Activated B cell treated with CpG ODN at 0.5 μM for 24 hours (primary cell): Measurements from ENCODE around the gene CARD11. TPM values are rescaled to one million over a fixed set of nuclear protein-coding genes. Genes with fewer than 3 reads are reported as not detected.
"Not testable (repeated sequence)": the region's sequence is repeated elsewhere in the genome, so short reads cannot be mapped to it uniquely, and the experiment has no call there.

Experiments used
- ATAC-seq: fragments of 200-7000 bp; cut with Tn5 transposase; one replicate; pipeline ENCODE4 v1.10.0; 2021; ENCODE audit warnings: low read depth, mild to moderate bottlenecking, moderate library complexity
- CTCF ChIA-PET: fragments of 350-600 bp; sonication (Branson Sonifier 250); formaldehyde crosslinking; loops from one replicate; lab custom pipeline; 2021; ENCODE audit warnings: antibody characterized with exemption; lab: Charles Lee
- POLR2A ChIA-PET: fragments of 350-600 bp; sonication (Branson Sonifier 250); formaldehyde crosslinking; loops from one replicate; lab custom pipeline; 2021; ENCODE audit warnings: antibody characterized with exemption; lab: Charles Lee
- DNase-seq: peaks from one replicate; pipeline ENCODE4 v3.0.0; 2022
- H3K27ac Mint-ChIP-seq: one replicate; pipeline ENCODE4 v1.8.0; 2020; ENCODE audit warnings: mixed read lengths
- H3K27me3 Mint-ChIP-seq: one replicate; pipeline ENCODE4 v1.8.0; 2021; ENCODE audit warnings: mixed read lengths
- H3K36me3 Mint-ChIP-seq: one replicate; pipeline ENCODE4 v1.8.0; 2021; ENCODE audit warnings: low read depth, mixed read lengths
- H3K4me1 Mint-ChIP-seq: one replicate; pipeline ENCODE4 v1.8.0; 2021; ENCODE audit warnings: mixed read lengths
- H3K4me3 Mint-ChIP-seq: one replicate; pipeline ENCODE4 v1.8.0; 2020; ENCODE audit warnings: mild to moderate bottlenecking, mixed read lengths
- H3K9me3 Mint-ChIP-seq: one replicate; pipeline ENCODE4 v1.8.0; 2020; ENCODE audit warnings: mixed read lengths
- CTCF ChIP-seq: fragments of 200-600 bp; IDR thresholded peaks from one replicate; pipeline ENCODE4 v1.8.0; 2022; ENCODE audit warnings: antibody characterized with exemption, mild to moderate bottlenecking
- intact Hi-C: fragments of 100-400 bp; cut with micrococcal nuclease; formaldehyde crosslinking; loops from one replicate; pipeline ENCODE4 v1.15.1; 2024
- total RNA-seq: library from RNA; stranded (reverse); gene quantifications from 2 replicates; pipeline ENCODE4 v1.2.3, GENCODE V29; 2022

The CARD11 gene
- total RNA-seq, 1 donor from 2014 or later = 114 TPM

- no peak for TF ChIP-seq CTCF
- Mint-ChIP-seq H3K27me3 (no peaks in the 10 kb centered on the region), H3K4me1 (peaks cover 49% of the 10 kb centered on the region), H3K9me3 (no peaks in the 10 kb centered on the region), H3K4me3 (peak overlapping the region; percentile 97), H3K27ac (peak overlapping the region; percentile 96), H3K36me3 (peaks cover 24% of the 10 kb centered on the region)
- intact Hi-C loops = loop anchor here (1.0 to 10.0 kb wide), 6 partner anchors 24 to 808 kb away; partner anchors contain the start of gene MAD1L1
- POLR2A ChIA-PET = interaction anchor here (0.6 to 4.8 kb wide), 10 partner anchors 21 to 333 kb away, joined by 3 to 28 read pairs (median 6); no protein-coding TSS in a partner anchor
- CTCF ChIA-PET = interaction anchor here (1.5 kb wide), 1 partner anchor 66 kb away, joined by 4 read pairs; no protein-coding TSS in a partner anchor
- DNase-seq (peak; percentile 66), ATAC-seq (peak; percentile 65)
Observed at GRCh38 chr7:3042861-3043489, 692 bp downstream of the CARD11 start.

- Mint-ChIP-seq H3K9me3 (no peaks in the 10 kb centered on the region), H3K4me1 (peaks cover 58% of the 10 kb centered on the region), H3K27ac (peak overlapping the region; percentile 96), H3K4me3 (peak overlapping the region; percentile 97), H3K27me3 (no peaks in the 10 kb centered on the region), H3K36me3 (peaks cover 31% of the 10 kb centered on the region)
- CTCF ChIA-PET = interaction anchor here (0.5 to 2.3 kb wide), 7 partner anchors 9 to 178 kb away, joined by 3 to 11 read pairs (median 3); no protein-coding TSS in a partner anchor
- POLR2A ChIA-PET = interaction anchor here (0.7 to 4.8 kb wide), 9 partner anchors 22 to 332 kb away, joined by 3 to 28 read pairs (median 5); no protein-coding TSS in a partner anchor
- intact Hi-C loops = loop anchor here (5.0 to 10.0 kb wide), 2 partner anchors 325 to 807 kb away; partner anchors contain the start of gene MAD1L1
- DNase-seq (no peak), ATAC-seq (peak; percentile 19)
- TF ChIP-seq CTCF = no peak
Observed at GRCh38 chr7:3041986-3042675, 1.5 kb downstream of the CARD11 start.

GRCh38 chr7:3039787-3040186 lies 3.9 kb downstream of the CARD11 start:
- no peak for ATAC-seq
- Mint-ChIP-seq H3K4me3 (peak overlapping the region; percentile 74), H3K4me1 (peaks cover 64% of the 10 kb centered on the region), H3K27me3 (no peaks in the 10 kb centered on the region), H3K36me3 (peaks cover 39% of the 10 kb centered on the region), H3K9me3 (no peaks in the 10 kb centered on the region), H3K27ac (peak overlapping the region; percentile 85)
- no peak for TF ChIP-seq CTCF
- intact Hi-C loops = loop anchor here (5.0 to 10.0 kb wide), 2 partner anchors 322 to 805 kb away; partner anchors contain the start of gene MAD1L1
- ChIA-PET CTCF (interaction anchor here (1.2 kb wide), 1 partner anchor 115 kb away, joined by 3 read pairs; no protein-coding TSS in a partner anchor), POLR2A (interaction anchor here (0.7 to 4.8 kb wide), 3 partner anchors 12 to 559 kb away, joined by 4 to 28 read pairs (median 11); no protein-coding TSS in a partner anchor)
- no peak for DNase-seq

- DNase-seq = not testable (repeated sequence)
- H3K36me3 Mint-ChIP-seq = peaks cover 45% of the 10 kb centered on the region
Observed at GRCh38 chr7:3038011-3038410, 5.7 kb downstream of the CARD11 start.

GRCh38 chr7:3037259-3037658 lies 6.4 kb downstream of the CARD11 start:
- TF ChIP-seq CTCF = no peak
- Mint-ChIP-seq H3K27me3 (no peaks in the 10 kb centered on the region), H3K4me1 (peaks cover 62% of the 10 kb centered on the region), H3K36me3 (peaks cover 49% of the 10 kb centered on the region), H3K27ac (peak overlapping the region; percentile 69), H3K4me3 (no peak overlapping the region), H3K9me3 (no peaks in the 10 kb centered on the region)
- ChIA-PET CTCF (no interaction called here), POLR2A (interaction anchor here (0.6 to 0.9 kb wide), 2 partner anchors 29 to 60 kb away, joined by 3 read pairs; no protein-coding TSS in a partner anchor)
- DNase-seq (no peak), ATAC-seq (peak; percentile 8)
- intact Hi-C loops = no loop called here

More at GRCh38 chr7:3038011-3038410, 5.7 kb downstream of the CARD11 start:
- ATAC-seq, intact Hi-C loops, H3K27me3 Mint-ChIP-seq, H3K9me3 Mint-ChIP-seq, CTCF ChIA-PET, POLR2A ChIA-PET: not testable (repeated sequence)
- Mint-ChIP-seq H3K4me3 (peak overlapping the region; percentile 24), H3K4me1 (peaks cover 62% of the 10 kb centered on the region), H3K27ac (peak overlapping the region; percentile 69)
